Progenitor cell of endocrine pancreas (in vitro differentiated cells): ENCODE results near the gene CLSTN2. TPM values are rescaled to one million over a fixed set of nuclear protein-coding genes. Genes with fewer than 3 reads are reported as not detected.
A peak's percentile ranks its signal among the peaks of the same experiment; 100 is the strongest.

Source experiments
- DNase-seq: peaks from one replicate; pipeline ENCODE4 v3.0.0; 2021; ENCODE audit warnings: low spot score; ENCODE audit not compliant: unreplicated experiment
- H3K27ac Mint-ChIP-seq: 2 replicates; pipeline ENCODE4 v1.8.0; 2021; ENCODE audit warnings: mild to moderate bottlenecking, moderate library complexity, mixed read lengths
- H3K27me3 Mint-ChIP-seq: 2 replicates; pipeline ENCODE4 v1.8.0; 2021; ENCODE audit warnings: mixed read lengths
- H3K36me3 Mint-ChIP-seq: 2 replicates; pipeline ENCODE4 v1.8.0; 2022; ENCODE audit warnings: mixed read lengths; ENCODE audit not compliant: insufficient read depth
- H3K4me1 Mint-ChIP-seq: 2 replicates; pipeline ENCODE4 v1.8.0; 2021; ENCODE audit warnings: low read depth, mixed read lengths
- H3K4me3 Mint-ChIP-seq: 2 replicates; pipeline ENCODE4 v1.8.0; 2021; ENCODE audit warnings: low read depth, mild to moderate bottlenecking, moderate library complexity, mixed read lengths
- H3K9me3 Mint-ChIP-seq: 2 replicates; pipeline ENCODE4 v1.8.0; 2021; ENCODE audit warnings: low read depth, mixed read lengths
- total RNA-seq: library from RNA; stranded (reverse); gene quantifications from 2 replicates; pipeline ENCODE4 v1.2.1, GENCODE V29; 2021
- TF ChIP-seq, protein P1 (sequence below): fragments of 200-600 bp; sonication (generic); IDR thresholded peaks from one replicate; pipeline ENCODE4 v1.5.0; 2021; ENCODE audit warnings: antibody characterized with exemption, mild to moderate bottlenecking; ENCODE audit not compliant: unreplicated experiment

CLSTN2 gene
- total RNA-seq, 1 donor from 2014 or later = 2.8 TPM

DNA sequence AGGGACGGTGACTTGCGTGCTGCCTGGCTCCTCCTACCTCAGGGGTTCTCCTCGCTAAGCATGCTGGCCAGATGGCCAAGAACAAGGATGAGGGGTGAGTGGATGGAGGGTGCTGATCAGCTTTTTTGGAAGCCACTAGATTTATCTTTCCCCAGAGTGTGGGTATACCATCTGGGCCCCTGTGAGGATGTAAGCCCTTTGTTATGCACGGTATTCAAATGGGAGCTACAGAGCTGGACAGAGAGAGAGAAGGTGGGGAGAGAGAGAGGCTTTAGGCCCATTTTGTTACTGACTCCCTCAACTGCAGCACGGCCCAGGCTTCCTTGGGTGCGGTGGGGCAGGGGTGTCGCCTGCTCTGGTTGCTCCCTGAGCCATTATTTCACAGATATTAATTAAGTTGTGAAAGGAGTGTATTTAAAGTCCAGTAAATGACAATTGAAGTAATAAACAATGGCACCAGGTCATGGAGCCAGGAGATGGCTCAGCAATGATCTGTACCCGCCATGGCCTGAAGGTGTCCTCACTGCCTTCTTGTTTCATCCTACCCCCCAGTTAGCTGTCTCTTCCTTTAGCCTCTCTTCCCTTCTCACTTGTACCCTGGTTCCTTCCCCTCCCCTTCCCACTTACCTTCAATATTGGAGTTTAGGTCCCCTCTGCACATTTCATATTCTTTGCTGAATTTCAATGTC lies 158.0 kb downstream of the CLSTN2 start:
- Mint-ChIP-seq H3K36me3 (no peaks in the 10 kb centered on the region), H3K4me3 (no peak overlapping the region), H3K27me3 (peaks cover 22% of the 10 kb centered on the region), H3K27ac (no peak overlapping the region), H3K4me1 (no peaks in the 10 kb centered on the region), H3K9me3 (peaks cover 11% of the 10 kb centered on the region)
- TF ChIP-seq, protein P1, sequence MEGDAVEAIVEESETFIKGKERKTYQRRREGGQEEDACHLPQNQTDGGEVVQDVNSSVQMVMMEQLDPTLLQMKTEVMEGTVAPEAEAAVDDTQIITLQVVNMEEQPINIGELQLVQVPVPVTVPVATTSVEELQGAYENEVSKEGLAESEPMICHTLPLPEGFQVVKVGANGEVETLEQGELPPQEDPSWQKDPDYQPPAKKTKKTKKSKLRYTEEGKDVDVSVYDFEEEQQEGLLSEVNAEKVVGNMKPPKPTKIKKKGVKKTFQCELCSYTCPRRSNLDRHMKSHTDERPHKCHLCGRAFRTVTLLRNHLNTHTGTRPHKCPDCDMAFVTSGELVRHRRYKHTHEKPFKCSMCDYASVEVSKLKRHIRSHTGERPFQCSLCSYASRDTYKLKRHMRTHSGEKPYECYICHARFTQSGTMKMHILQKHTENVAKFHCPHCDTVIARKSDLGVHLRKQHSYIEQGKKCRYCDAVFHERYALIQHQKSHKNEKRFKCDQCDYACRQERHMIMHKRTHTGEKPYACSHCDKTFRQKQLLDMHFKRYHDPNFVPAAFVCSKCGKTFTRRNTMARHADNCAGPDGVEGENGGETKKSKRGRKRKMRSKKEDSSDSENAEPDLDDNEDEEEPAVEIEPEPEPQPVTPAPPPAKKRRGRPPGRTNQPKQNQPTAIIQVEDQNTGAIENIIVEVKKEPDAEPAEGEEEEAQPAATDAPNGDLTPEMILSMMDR = peak; percentile 12
- no peak for DNase-seq

DNA sequence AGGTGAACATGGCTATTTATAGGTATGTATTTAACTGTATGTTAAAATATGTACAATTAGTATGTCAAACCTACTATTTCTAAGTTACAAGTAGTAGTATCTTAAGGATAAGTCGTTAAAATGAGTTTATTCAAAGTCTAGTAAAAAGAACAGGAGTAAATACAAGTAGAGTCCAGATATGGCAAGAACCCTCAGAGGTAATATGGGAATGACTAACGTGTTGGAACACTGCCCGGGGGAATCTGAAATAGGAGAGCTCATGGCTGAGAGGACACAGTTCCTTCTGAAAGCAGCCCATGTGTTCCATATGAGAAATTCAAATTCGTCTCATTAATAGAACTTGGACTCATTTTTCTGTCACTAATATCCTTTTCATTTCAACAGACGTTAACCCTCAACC lies 158.8 kb downstream of the CLSTN2 start:
- no peak for DNase-seq
- Mint-ChIP-seq H3K27ac (no peak overlapping the region), H3K36me3 (no peaks in the 10 kb centered on the region), H3K4me1 (no peaks in the 10 kb centered on the region), H3K27me3 (peaks cover 22% of the 10 kb centered on the region), H3K9me3 (peaks cover 11% of the 10 kb centered on the region), H3K4me3 (no peak overlapping the region)
- TF ChIP-seq, protein P1 = no peak

DNA sequence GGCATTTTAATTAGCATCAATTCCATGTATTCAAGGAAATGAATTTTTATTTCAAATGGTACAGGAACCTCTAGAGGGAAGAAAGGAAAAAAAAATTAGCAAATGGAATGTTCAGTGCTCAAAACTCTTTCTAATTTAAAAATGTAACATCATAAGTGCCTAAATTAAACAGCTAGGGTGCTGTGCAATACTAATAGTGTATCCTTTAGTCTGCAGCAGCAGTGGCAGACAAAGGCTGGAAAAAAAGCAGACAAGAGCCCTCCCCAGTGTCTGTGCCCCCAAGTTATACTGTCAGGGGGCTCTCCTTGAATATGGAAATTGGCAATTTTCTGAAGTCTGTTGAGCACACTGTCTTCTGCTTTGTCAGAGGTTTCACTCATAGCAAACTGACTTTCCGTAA lies 159.5 kb downstream of the CLSTN2 start:
- TF ChIP-seq, protein P1 = no peak
- DNase-seq = no peak
- Mint-ChIP-seq H3K27me3 (peaks cover 22% of the 10 kb centered on the region), H3K9me3 (peaks cover 8% of the 10 kb centered on the region), H3K36me3 (no peaks in the 10 kb centered on the region), H3K4me1 (no peaks in the 10 kb centered on the region), H3K4me3 (no peak overlapping the region), H3K27ac (no peak overlapping the region)

DNA sequence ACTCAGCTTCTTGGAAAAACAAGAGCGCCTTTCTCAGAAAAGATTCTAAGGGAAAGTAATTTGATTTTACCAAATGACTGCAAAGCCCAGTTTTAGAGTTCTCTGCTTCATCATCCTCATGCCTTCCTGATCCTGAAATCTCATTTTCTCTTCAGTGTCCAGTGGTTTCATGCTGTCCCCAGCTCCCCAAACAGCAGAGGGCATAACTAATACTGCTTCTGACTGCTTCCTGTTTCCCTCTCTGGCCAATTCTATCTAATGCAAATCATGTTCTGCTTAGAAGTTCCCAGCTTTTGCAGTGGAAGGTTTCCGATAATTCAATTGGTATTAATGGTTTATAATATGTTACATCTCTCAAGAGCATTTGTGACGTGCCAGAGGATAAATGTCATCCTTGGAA lies 161.1 kb downstream of the CLSTN2 start:
- TF ChIP-seq, protein P1 = no peak
- Mint-ChIP-seq H3K27ac (no peak overlapping the region), H3K4me1 (no peaks in the 10 kb centered on the region), H3K36me3 (no peaks in the 10 kb centered on the region), H3K27me3 (peaks cover 22% of the 10 kb centered on the region), H3K4me3 (no peak overlapping the region), H3K9me3 (no peaks in the 10 kb centered on the region)
- DNase-seq = no peak

DNA sequence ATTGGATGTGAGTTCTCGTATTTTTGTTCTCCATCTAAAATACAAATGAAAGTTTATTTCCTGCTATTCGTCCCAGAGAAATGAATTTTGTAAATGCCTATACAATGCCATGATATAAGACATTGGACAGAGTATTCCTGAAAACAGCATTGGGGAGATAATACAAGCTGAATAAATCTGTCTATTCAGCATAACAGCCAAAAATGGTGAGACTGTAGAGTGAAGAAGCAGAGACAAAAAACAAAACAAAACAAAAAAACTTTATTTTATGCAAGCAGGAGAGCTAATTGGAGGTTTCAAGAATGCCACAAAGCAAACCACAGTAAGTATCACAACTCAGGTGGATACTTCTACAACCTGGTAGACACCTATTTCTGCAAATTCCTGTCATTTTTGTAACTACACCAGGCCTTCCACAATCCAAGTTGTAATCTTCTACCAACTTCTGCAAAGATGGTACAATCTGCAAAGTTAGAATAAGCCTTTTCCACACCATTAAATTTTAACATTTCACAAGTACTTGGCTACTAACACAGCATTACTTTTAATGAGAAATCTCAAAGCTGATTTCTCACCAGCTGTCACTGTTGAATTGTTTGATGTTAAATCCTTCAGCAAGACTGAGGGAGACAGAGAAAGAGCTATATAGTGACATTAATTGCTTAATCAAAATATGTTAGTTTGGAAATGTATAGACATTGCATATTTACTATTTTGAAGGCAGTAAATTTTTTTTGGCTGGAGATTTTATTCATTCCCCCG lies 163.1 kb downstream of the CLSTN2 start:
- H3K4me3 Mint-ChIP-seq = no peak overlapping the region
- H3K9me3 Mint-ChIP-seq = no peaks in the 10 kb centered on the region
- peaks cover 22% of the 10 kb centered on the region for H3K27me3 Mint-ChIP-seq
- no peak overlapping the region for H3K27ac Mint-ChIP-seq
- TF ChIP-seq, protein P1 = no peak
- DNase-seq = no peak
- H3K36me3 Mint-ChIP-seq = no peaks in the 10 kb centered on the region
- no peaks in the 10 kb centered on the region for H3K4me1 Mint-ChIP-seq
